Right atrium auricular region (tissue), 2 donors: Measurements from ENCODE around the gene RALGPS2. TPM values are rescaled to one million over a fixed set of nuclear protein-coding genes. Genes with fewer than 3 reads are reported as not detected.

Experiments used
- DNase-seq: peaks from one replicate; pipeline ENCODE4 v3.0.0-alpha.2; 2019; ENCODE audit warnings: low spot score
- H3K27ac ChIP-seq, 2 donors: fragments of 200-600 bp; sonication (generic); 1 replicate in 1 of 2; 2 replicates in 1 of 2; pipeline ENCODE4 v1.5.1; 2016 to 2019
- H3K27me3 ChIP-seq, 2 donors: fragments of 200-600 bp; sonication (generic); one replicate each; pipeline versions ENCODE4 v1.5.1 to v1.6.0; 2017 to 2019
- H3K36me3 ChIP-seq: fragments of 200-600 bp; sonication (generic); one replicate; pipeline ENCODE4 v1.5.1; 2016
- H3K4me1 ChIP-seq, 2 donors: fragments of 200-600 bp; sonication (generic); one replicate each; pipeline versions ENCODE4 v1.5.1 to v1.6.0; 2017 to 2019
- H3K4me3 ChIP-seq, 2 donors: fragments of 200-600 bp; sonication (generic); 1 replicate in 1 of 2; 2 replicates in 1 of 2; pipeline ENCODE4 v1.5.1; 2017 to 2019; ENCODE audit warnings: mild to moderate bottlenecking in 1 of 2, moderate library complexity in 1 of 2
- H3K9me3 ChIP-seq, 2 donors: fragments of 200-600 bp; sonication (generic); one replicate each; pipeline ENCODE4 v1.5.1; 2019
- CTCF ChIP-seq, 2 donors: fragments of 200-600 bp; sonication (generic); IDR thresholded peaks; one replicate each; pipeline ENCODE4 v1.5.1; 2019; ENCODE audit warnings: antibody characterized with exemption in 2 of 2
- total RNA-seq, 2 donors: library from RNA; depleted of rRNA; stranded (reverse); fragments of >200 nt; gene quantifications; one replicate each; pipeline ENCODE4 v1.1.0, GENCODE V29; 2016

Gene RALGPS2
- total RNA-seq, 2 donors from 2014 or later: 9.0 to 16.1 TPM

GRCh38 chr1:178781533-178782330 lies 56.7 kb downstream of the RALGPS2 start:
- no peak for DNase-seq
- no peak for TF ChIP-seq CTCF (IDR thresholded peaks at IDR 0.05)
- Histone ChIP-seq H3K27me3 (no peaks in the 10 kb centered on the region), H3K27ac (no peak overlapping the region), H3K9me3 (no peaks in the 10 kb centered on the region), H3K36me3 (no peaks in the 10 kb centered on the region), H3K4me3 (no peak overlapping the region), H3K4me1 (peaks cover 0 to 3% of the 10 kb centered on the region in 2 donors)

- no peaks in the 10 kb centered on the region for H3K9me3 ChIP-seq
- no peak overlapping the region for H3K27ac ChIP-seq
- DNase-seq: no peak
- no peaks in the 10 kb centered on the region for H3K27me3 ChIP-seq
- H3K36me3 ChIP-seq: no peaks in the 10 kb centered on the region
- no peak for TF ChIP-seq CTCF (IDR thresholded peaks at IDR 0.05)
- H3K4me3 ChIP-seq: no peak overlapping the region
- peaks cover 0 to under 1% of the 10 kb centered on the region in 2 donors for H3K4me1 ChIP-seq
Measured at GRCh38 chr1:178784131-178784536, 59.1 kb downstream of the RALGPS2 start.

GRCh38 chr1:178792394-178792793 lies 67.3 kb downstream of the RALGPS2 start:
- H3K27me3 ChIP-seq: no peaks in the 10 kb centered on the region
- no peaks in the 10 kb centered on the region for H3K36me3 ChIP-seq
- H3K27ac ChIP-seq: no peak overlapping the region
- DNase-seq: no peak
- no peaks in the 10 kb centered on the region for H3K4me1 ChIP-seq
- no peaks in the 10 kb centered on the region for H3K9me3 ChIP-seq
- TF ChIP-seq CTCF (IDR thresholded peaks at IDR 0.05): no peak
- H3K4me3 ChIP-seq: no peak overlapping the region

- Histone ChIP-seq H3K27ac (no peak overlapping the region), H3K36me3 (no peaks in the 10 kb centered on the region), H3K9me3 (peaks cover 0 to 7% of the 10 kb centered on the region in 2 donors), H3K4me3 (no peak overlapping the region), H3K27me3 (no peaks in the 10 kb centered on the region), H3K4me1 (no peaks in the 10 kb centered on the region)
- DNase-seq: no peak
- TF ChIP-seq CTCF (IDR thresholded peaks at IDR 0.05): no peak
Measured at GRCh38 chr1:178796013-178796412, 71.0 kb downstream of the RALGPS2 start.

GRCh38 chr1:178797590-178797989 lies 72.5 kb downstream of the RALGPS2 start:
- Histone ChIP-seq H3K27ac (no peak overlapping the region), H3K36me3 (no peaks in the 10 kb centered on the region), H3K9me3 (peaks cover 0 to 7% of the 10 kb centered on the region in 2 donors), H3K27me3 (no peaks in the 10 kb centered on the region), H3K4me3 (no peak overlapping the region), H3K4me1 (no peaks in the 10 kb centered on the region)
- no peak for DNase-seq
- TF ChIP-seq CTCF (IDR thresholded peaks at IDR 0.05): no peak
